Mucosa of descending colon (tissue), 3 donors: ENCODE measurements around the gene PHC2. TPM values are rescaled to one million over a fixed set of nuclear protein-coding genes. Genes with fewer than 3 reads are reported as not detected.

Experiments
- ATAC-seq: fragments of 200-7000 bp; cut with Tn5 transposase; one replicate; pipeline ENCODE4 v1.9.1; 2020; ENCODE audit warnings: mild to moderate bottlenecking, moderate library complexity
- DNase-seq, 3 donors: peaks; one replicate each; pipeline ENCODE4 v3.0.0-alpha.2; 2020
- H3K36me3 ChIP-seq: fragments of 200-600 bp; one replicate; pipeline ENCODE4 v1.8.0; 2021; ENCODE audit warnings: low read depth, mild to moderate bottlenecking
- H3K4me1 ChIP-seq: fragments of 200-600 bp; one replicate; pipeline ENCODE4 v1.8.0; 2021; ENCODE audit warnings: low read depth, mild to moderate bottlenecking
- H3K4me3 ChIP-seq: fragments of 200-600 bp; one replicate; pipeline ENCODE4 v1.8.0; 2021; ENCODE audit warnings: mild to moderate bottlenecking
- H3K9me3 ChIP-seq: fragments of 200-600 bp; one replicate; pipeline ENCODE4 v1.8.0; 2021; ENCODE audit warnings: mild to moderate bottlenecking
- intact Hi-C, 2 donors: fragments of 100-400 bp; cut with DNase I in 1 of 2; cut with micrococcal nuclease in 1 of 2; formaldehyde crosslinking; loops; one replicate each; pipeline versions ENCODE4 v1.11.0 to v1.11.1; 2022; cut with DNase I, micrococcal nuclease
- total RNA-seq, 3 donors: library from RNA; stranded (reverse); fragmentation: NEBNext Ultra II Directional in 2 of 3; extraction: Animal tissue kit (Norgen Biotek cat#: 25700) in 2 of 3; gene quantifications; one replicate each; pipeline versions ENCODE4 v1.2.1 to v1.2.4, GENCODE V29; 2021 to 2023
- TF ChIP-seq, protein P1 (sequence below): fragments of 200-600 bp; IDR thresholded peaks from one replicate; pipeline ENCODE4 v1.8.0; 2022; ENCODE audit warnings: antibody characterized with exemption, mild to moderate bottlenecking
- donor health status: DM: no; HTN: no; CAD: no; lungs with moderate emphysema.
- donor health status: DM: no; HTN: no; CAD: no.
- donor health status: DM: no; HTN: yes; CAD: no.

PHC2 gene
- total RNA-seq, 3 donors from 2014 or later = 49.5 to 99.0 (median 60.5) TPM

DNA sequence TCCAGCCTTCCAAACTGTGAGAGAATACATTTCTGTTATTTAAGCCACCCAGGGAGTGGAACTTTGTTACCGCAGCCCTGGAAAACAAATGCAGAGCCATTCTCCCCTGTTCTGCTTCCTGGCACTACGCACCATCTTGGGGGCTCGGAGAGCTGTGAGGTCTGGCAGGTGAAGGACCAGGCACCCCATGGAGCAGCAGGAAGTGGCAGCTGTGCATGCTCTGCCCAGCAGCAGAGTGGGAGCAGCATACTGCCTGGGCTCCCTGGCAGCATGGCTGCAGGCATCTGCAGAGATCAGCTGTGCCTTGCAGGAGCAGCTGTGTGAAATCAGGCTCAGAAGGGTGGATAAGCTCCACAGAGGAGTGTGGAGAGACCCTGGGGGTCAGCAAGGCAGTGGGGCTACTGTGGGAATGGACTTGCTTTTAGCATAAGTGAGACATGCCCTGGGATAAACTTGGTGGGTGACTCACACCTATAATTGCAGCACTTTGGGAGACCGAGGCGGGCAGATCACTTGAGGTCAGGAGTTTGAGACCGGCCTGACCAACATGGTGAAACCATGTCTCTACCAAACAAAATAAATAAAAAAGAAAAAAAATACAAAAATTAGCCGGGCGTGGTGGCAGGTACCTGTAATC lies 23.9 kb upstream of the PHC2 start:
- no peak for ATAC-seq
- DNase-seq = no peak
- Histone ChIP-seq H3K9me3 (no peaks in the 10 kb centered on the region), H3K4me1 (no peaks in the 10 kb centered on the region), H3K36me3 (no peaks in the 10 kb centered on the region), H3K4me3 (no peak overlapping the region)
- intact Hi-C loops = no loop called here
- TF ChIP-seq, protein P1, sequence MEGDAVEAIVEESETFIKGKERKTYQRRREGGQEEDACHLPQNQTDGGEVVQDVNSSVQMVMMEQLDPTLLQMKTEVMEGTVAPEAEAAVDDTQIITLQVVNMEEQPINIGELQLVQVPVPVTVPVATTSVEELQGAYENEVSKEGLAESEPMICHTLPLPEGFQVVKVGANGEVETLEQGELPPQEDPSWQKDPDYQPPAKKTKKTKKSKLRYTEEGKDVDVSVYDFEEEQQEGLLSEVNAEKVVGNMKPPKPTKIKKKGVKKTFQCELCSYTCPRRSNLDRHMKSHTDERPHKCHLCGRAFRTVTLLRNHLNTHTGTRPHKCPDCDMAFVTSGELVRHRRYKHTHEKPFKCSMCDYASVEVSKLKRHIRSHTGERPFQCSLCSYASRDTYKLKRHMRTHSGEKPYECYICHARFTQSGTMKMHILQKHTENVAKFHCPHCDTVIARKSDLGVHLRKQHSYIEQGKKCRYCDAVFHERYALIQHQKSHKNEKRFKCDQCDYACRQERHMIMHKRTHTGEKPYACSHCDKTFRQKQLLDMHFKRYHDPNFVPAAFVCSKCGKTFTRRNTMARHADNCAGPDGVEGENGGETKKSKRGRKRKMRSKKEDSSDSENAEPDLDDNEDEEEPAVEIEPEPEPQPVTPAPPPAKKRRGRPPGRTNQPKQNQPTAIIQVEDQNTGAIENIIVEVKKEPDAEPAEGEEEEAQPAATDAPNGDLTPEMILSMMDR = no peak

DNA sequence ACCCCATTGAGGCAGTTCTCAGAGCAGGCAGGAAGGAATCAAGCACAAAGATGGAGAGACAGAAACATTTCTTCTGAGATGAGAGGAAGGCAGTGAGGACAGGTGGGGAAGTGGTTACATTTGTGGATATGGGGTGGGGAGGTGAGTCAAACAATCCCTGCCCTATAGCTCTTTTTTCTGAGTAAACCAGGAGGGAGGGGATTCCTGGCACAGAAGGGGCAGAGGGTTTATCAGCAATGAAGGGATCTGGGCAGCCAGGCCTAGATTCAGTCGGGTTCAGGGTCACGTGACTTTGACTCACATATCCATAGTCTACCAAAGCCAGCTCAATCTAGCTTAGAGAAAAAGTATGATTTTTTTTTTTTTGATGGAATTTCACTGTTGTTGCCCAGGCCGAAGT lies 15.7 kb upstream of the PHC2 start:
- ATAC-seq (no peak), DNase-seq (no peak)
- no peaks in the 10 kb centered on the region for H3K4me1 ChIP-seq
- H3K4me3 ChIP-seq = no peak overlapping the region
- intact Hi-C loops = no loop called here
- H3K36me3 ChIP-seq = no peaks in the 10 kb centered on the region
- H3K9me3 ChIP-seq = no peaks in the 10 kb centered on the region
- TF ChIP-seq, protein P1 = no peak

DNA sequence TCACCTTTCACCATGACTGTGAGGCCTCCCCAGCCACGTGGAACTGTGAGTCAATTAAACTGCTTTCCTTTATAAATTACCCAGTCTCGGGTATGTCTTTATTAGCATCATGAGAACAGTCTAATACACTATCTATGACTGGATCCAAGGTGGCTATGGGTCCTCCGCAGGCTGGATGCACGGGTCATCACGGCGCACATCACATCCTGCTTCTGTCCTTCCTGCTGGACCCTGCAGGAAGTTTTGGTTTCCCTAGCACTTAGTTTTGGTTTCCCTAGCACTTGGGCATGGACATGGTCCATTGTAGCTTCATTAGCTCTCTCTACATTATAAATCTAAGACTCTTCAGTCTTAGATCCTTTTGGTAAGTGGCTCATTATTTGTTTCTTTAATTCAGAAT lies 14.2 kb upstream of the PHC2 start:
- no peak for DNase-seq
- TF ChIP-seq, protein P1 = no peak
- H3K9me3 ChIP-seq = no peaks in the 10 kb centered on the region
- H3K4me3 ChIP-seq = no peak overlapping the region
- ATAC-seq = no peak
- intact Hi-C loops = no loop called here
- H3K4me1 ChIP-seq = no peaks in the 10 kb centered on the region
- no peaks in the 10 kb centered on the region for H3K36me3 ChIP-seq

DNA sequence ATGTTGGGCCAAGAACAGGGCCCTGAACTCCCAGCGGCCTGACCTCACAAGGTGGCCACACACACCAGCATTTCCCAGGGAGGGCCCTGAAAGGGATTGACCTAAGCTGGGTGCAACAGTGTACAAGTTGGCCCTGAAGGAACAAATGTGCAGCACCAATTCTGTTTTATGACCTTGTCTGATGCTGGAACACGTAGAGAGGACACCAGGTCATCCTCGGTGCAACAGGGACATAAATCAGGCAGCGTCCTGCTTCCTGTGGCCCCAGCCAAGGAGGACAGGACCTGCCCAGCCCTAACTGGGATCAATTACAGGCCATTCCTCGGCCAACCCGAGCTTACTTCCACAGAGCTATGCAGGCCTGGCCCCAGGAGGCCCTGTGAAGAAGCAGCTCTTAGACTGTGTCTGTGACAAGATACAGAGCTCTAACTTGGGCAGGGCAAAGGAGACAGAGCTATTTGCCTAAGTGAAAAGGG lies 12.8 kb upstream of the PHC2 start:
- intact Hi-C loops = no loop called here
- no peaks in the 10 kb centered on the region for H3K9me3 ChIP-seq
- H3K4me1 ChIP-seq = no peaks in the 10 kb centered on the region
- H3K36me3 ChIP-seq = no peaks in the 10 kb centered on the region
- DNase-seq = no peak
- H3K4me3 ChIP-seq = no peak overlapping the region
- TF ChIP-seq, protein P1 = no peak
- no peak for ATAC-seq

DNA sequence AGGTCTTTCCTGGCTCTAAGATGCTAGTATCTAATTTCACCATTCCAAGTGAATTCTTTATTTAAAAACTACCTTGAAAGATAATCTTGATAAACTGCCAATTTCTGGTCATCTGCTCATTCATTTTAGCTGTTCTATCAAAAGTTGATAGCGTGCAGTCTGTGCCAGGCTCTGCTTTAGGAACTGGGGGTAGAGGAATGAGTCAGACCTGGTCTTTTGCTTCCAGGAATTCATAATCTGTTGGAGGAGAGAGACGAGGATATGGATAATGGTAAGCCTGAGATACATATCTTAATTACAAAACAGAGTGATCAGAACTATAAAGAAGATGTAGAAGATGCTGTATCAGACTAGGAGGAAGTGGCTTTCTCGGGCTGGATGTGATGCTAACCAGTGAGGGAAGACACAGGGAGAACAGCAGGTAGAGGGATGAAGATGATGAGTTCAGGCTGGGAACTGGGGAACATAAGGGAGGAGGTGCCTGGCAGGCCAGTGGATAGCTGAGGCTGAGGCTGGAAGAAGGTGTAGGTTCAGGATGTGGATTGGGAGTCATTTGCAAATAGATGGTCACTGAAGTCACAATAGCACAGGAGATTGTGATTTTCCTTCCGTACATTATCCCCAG lies 12.3 kb upstream of the PHC2 start:
- Histone ChIP-seq H3K4me1 (no peaks in the 10 kb centered on the region), H3K4me3 (no peak overlapping the region), H3K36me3 (no peaks in the 10 kb centered on the region), H3K9me3 (no peaks in the 10 kb centered on the region)
- TF ChIP-seq, protein P1 = no peak
- intact Hi-C loops = no loop called here
- no peak for DNase-seq
- ATAC-seq = no peak
